HepG2 (cell line): ENCODE data around the gene TTC39C. TPM values are rescaled to one million over a fixed set of nuclear protein-coding genes. Genes with fewer than 3 reads are reported as not detected.
A peak's percentile ranks its signal among the peaks of the same experiment; 100 is the strongest.

Experiments
- BCL3 ChIP-seq: sonication (generic); formaldehyde crosslinking; IDR thresholded peaks from 2 replicates; pipeline ENCODE4 v1.5.1; 2020; ENCODE audit warnings: mild to moderate bottlenecking, missing genetic modification reagents, moderate library complexity
- DNMT1 ChIP-seq: sonication (generic); formaldehyde crosslinking; IDR thresholded peaks from 2 replicates; pipeline ENCODE4 v1.5.1; 2020; ENCODE audit warnings: mild to moderate bottlenecking, missing genetic modification reagents
- ETV5 ChIP-seq: IDR thresholded peaks from 2 replicates; pipeline ENCODE4 v1.6.1; 2018; ENCODE audit warnings: missing biosample characterization, missing genetic modification reagents, inconsistent platforms, borderline replicate concordance
- GZF1 ChIP-seq: sonication (generic); formaldehyde crosslinking; IDR thresholded peaks from 2 replicates; pipeline ENCODE4 v1.5.1; 2020; ENCODE audit warnings: mild to moderate bottlenecking, missing genetic modification reagents
- IKZF1 ChIP-seq: fragments of 450-650 bp; IDR thresholded peaks from 2 replicates; pipeline ENCODE4 v1.7.1; 2016
- MAZ ChIP-seq, 2 experiments: sonication (generic) in 1 of 2; formaldehyde crosslinking in 1 of 2; IDR thresholded peaks; 2 replicates each; pipeline versions ENCODE4 v1.5.0 to v1.6.1; 2012 to 2020; ENCODE audit warnings: low read depth in 2 of 2, mild to moderate bottlenecking in 2 of 2, borderline replicate concordance in 1 of 2, improper control_type of control experiment in 1 of 2, low read length in 1 of 2, missing genetic modification reagents in 1 of 2, moderate library complexity in 1 of 2
- MED13 ChIP-seq: sonication (generic); formaldehyde crosslinking; IDR thresholded peaks from 2 replicates; pipeline ENCODE4 v1.5.0; 2020; ENCODE audit warnings: missing genetic modification reagents
- MEIS1 ChIP-seq: sonication (generic); formaldehyde crosslinking; IDR thresholded peaks from 2 replicates; pipeline ENCODE4 v1.9.0; 2021; ENCODE audit warnings: mild to moderate bottlenecking, missing genetic modification reagents, moderate library complexity, borderline replicate concordance
- MXD1 ChIP-seq: sonication (generic); formaldehyde crosslinking; IDR thresholded peaks from 2 replicates; pipeline ENCODE4 v1.4.0; 2020; ENCODE audit warnings: mild to moderate bottlenecking, missing genetic modification reagents
- PAF1 ChIP-seq: IDR thresholded peaks from 2 replicates; pipeline ENCODE4 v1.6.1; 2016; ENCODE audit warnings: missing genetic modification reagents, missing compliant biosample characterization
- SMAD3 ChIP-seq: sonication (generic); formaldehyde crosslinking; IDR thresholded peaks from 2 replicates; pipeline ENCODE4 v1.4.0; 2020; ENCODE audit warnings: missing genetic modification reagents
- SMARCE1 ChIP-seq: fragments of 450-650 bp; IDR thresholded peaks from 2 replicates; pipeline ENCODE4 v1.6.1; 2017; ENCODE audit warnings: borderline replicate concordance
- TFAP4 ChIP-seq: sonication (generic); IDR thresholded peaks from 2 replicates; pipeline ENCODE4 v1.6.1; 2016; ENCODE audit warnings: low read depth, borderline replicate concordance
- TRIM22 ChIP-seq: fragments of 450-650 bp; IDR thresholded peaks from 2 replicates; pipeline ENCODE4 v1.6.1; 2017
- ZFP82 ChIP-seq: sonication (generic); formaldehyde crosslinking; IDR thresholded peaks from 2 replicates; pipeline ENCODE4 v1.5.1; 2020; ENCODE audit warnings: mild to moderate bottlenecking, missing genetic modification reagents, borderline replicate concordance
- ZFX ChIP-seq: sonication (generic); formaldehyde crosslinking; IDR thresholded peaks from 2 replicates; pipeline ENCODE4 v1.4.0; 2020; ENCODE audit warnings: mild to moderate bottlenecking, low read depth, missing genetic modification reagents, moderate library complexity
- ZFYVE20 ChIP-seq: sonication (generic); formaldehyde crosslinking; IDR thresholded peaks from 2 replicates; pipeline ENCODE4 v1.8.0; 2023; ENCODE audit warnings: low read depth, mild to moderate bottlenecking, moderate library complexity, missing genetic modification reagents, borderline replicate concordance
- ZNF180 ChIP-seq: sonication (generic); formaldehyde crosslinking; IDR thresholded peaks from 2 replicates; pipeline ENCODE4 v1.4.0; 2020; ENCODE audit warnings: low read depth, missing genetic modification reagents, borderline replicate concordance
- ZNF343 ChIP-seq: sonication (generic); formaldehyde crosslinking; IDR thresholded peaks from 2 replicates; pipeline ENCODE4 v1.4.0; 2020; ENCODE audit warnings: mild to moderate bottlenecking, missing genetic modification reagents
- ZNF362 ChIP-seq: sonication (generic); formaldehyde crosslinking; IDR thresholded peaks from 2 replicates; pipeline ENCODE4 v1.4.0; 2020; ENCODE audit warnings: missing genetic modification reagents, mild to moderate bottlenecking, borderline replicate concordance
- ZNF44 ChIP-seq: sonication (generic); formaldehyde crosslinking; IDR thresholded peaks from 2 replicates; pipeline ENCODE4 v1.5.1; 2020; ENCODE audit warnings: mild to moderate bottlenecking, missing genetic modification reagents
- ZNF451 ChIP-seq: sonication (generic); formaldehyde crosslinking; IDR thresholded peaks from 2 replicates; pipeline ENCODE4 v1.5.0; 2020; ENCODE audit warnings: mild to moderate bottlenecking, missing genetic modification reagents
- ZNF660 ChIP-seq: sonication (generic); formaldehyde crosslinking; IDR thresholded peaks from 2 replicates; pipeline ENCODE4 v1.5.1; 2020; ENCODE audit warnings: mild to moderate bottlenecking, low read depth, missing genetic modification reagents, borderline replicate concordance
- ZNF83 ChIP-seq: sonication (generic); formaldehyde crosslinking; IDR thresholded peaks from 2 replicates; pipeline ENCODE4 v1.4.0; 2020; ENCODE audit warnings: missing genetic modification reagents, mild to moderate bottlenecking, borderline replicate concordance
- polyA plus RNA-seq, 8 experiments: library from polyadenylated mRNA; depleted of rRNA in 3 of 8; stranded (reverse) in 7 of 8; unstranded in 1 of 8; fragments of >200 nt; fragmentation: Illumina TruSeq in 4 of 8; extraction: Trizol in 4 of 8; gene quantifications; 2 replicates each; pipeline versions ENCODE4 v1.2.1 to v1.2.3, GENCODE V29; 2011 to 2016; ENCODE audit warnings: low read depth in 4 of 8, missing spikeins in 1 of 8, mixed read lengths in 1 of 8; ENCODE audit not compliant: insufficient read depth in 1 of 8
- total RNA-seq, 5 experiments: library from RNA; depleted of rRNA; stranded (reverse); fragments of >200 nt; fragmentation: Illumina TruSeq; extraction: Trizol; gene quantifications; 2 replicates each; pipeline ENCODE4 v1.2.3, GENCODE V29; 2016; ENCODE audit warnings: low read depth in 1 of 5

TTC39C gene
- total and polyA plus RNA-seq, 2 of the 13 experiments (the other 11 are each of a cell fraction or from before 2014, with no cell fraction given) = 19.1 to 25.9 TPM

- TF ChIP-seq ZNF180 = no peak
- peak; percentile 57; the same call in 1 of the 2 replicates for TF ChIP-seq SMAD3 (CRISPR knock-in tag)
- no peak for TF ChIP-seq ZNF660 (CRISPR knock-in tag)
- TF ChIP-seq ZNF451 (CRISPR knock-in tag) = no peak
- TF ChIP-seq DNMT1 (CRISPR knock-in tag) = no peak
- peak; percentile 61; the same call in 1 of the 2 replicates for TF ChIP-seq ZNF343
- no peak for TF ChIP-seq MAZ (IDR thresholded peaks at IDR 0.05; ENCODE audit: borderline replicate concordance, low read depth, low read length)
- TF ChIP-seq MAZ (CRISPR knock-in tag; IDR thresholded peaks at IDR 0.05; ENCODE audit: low read depth) = no peak
- TF ChIP-seq ETV5 (CRISPR knock-in tag) = peak; percentile 47; the same call in 1 of the 2 replicates
- peak; percentile 26; the same call in 1 of the 2 replicates for TF ChIP-seq TFAP4
- no peak for TF ChIP-seq ZFYVE20
- TF ChIP-seq ZFX (CRISPR knock-in tag) = peak; percentile 38
- 0 out of 2 replicates have a peak, but pooled peaks have one; percentile 21 for TF ChIP-seq ZFP82 (CRISPR knock-in tag)
- no peak for TF ChIP-seq ZNF83 (CRISPR knock-in tag)
- no peak for TF ChIP-seq IKZF1
- peak; percentile 51; the same call in 1 of the 2 replicates for TF ChIP-seq ZNF362 (CRISPR knock-in tag)
- TF ChIP-seq MED13 (CRISPR knock-in tag) = peak; percentile 75; the same call in 1 of the 2 replicates
- peak; percentile 53; the same call in 1 of the 2 replicates for TF ChIP-seq MEIS1 (CRISPR knock-in tag)
- TF ChIP-seq MXD1 (CRISPR knock-in tag) = no peak
- no peak for TF ChIP-seq GZF1 (CRISPR knock-in tag)
- no peak for TF ChIP-seq SMARCE1
- no peak for TF ChIP-seq TRIM22
- no peak for TF ChIP-seq BCL3 (CRISPR knock-in tag)
- no peak for TF ChIP-seq ZNF44 (CRISPR knock-in tag)
- TF ChIP-seq PAF1 (CRISPR knock-in tag) = no peak
These were observed 36.7 kb downstream of the TTC39C start (continued) for GRCh38 chr18:24051031-24051947.
